T47D (cell line): Measurements from ENCODE around the gene PDCD7.
"Not testable (repeated sequence)": the region's sequence is repeated elsewhere in the genome, so short reads cannot be mapped to it uniquely, and the experiment has no call there.

Experiments
- DNase-seq, 2 experiments: peaks; one replicate each; pipeline versions ENCODE4 v3.0.0 to v3.0.0-alpha.2; 2011 to 2012; ENCODE audit warnings: low read depth in 1 of 2, low spot score in 1 of 2
- JUND ChIP-seq: IDR thresholded peaks from 2 replicates; pipeline ENCODE4 v1.6.1; 2012; ENCODE audit warnings: low read depth
- in situ Hi-C: cut with HindIII; loops from 2 replicates; pipeline ENCODE4 v1.10.0; 2016; ENCODE audit warnings: low sequenced_read_pairs, low pct_unique_long_range_greater_than_20kb

The PDCD7 gene

DNA sequence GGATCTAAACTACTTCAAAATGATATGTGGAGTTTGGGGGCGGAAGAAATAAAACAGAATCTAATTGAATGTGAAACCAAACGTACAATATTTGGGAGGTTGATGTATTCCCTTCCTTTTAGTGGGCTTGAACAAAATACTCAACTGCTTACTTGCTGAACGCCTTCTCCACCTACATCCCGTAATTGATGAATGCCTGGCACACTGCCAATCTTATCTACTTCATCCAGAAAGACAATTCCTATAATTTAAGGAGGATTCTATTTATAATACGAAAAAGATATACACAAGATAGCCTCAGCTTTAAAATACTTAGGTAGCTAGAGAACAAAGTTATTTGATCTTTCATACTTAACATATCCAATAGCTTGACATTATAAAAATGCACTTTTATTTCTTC, 23.1 kb upstream of the PDCD7 start:
- DNase-seq: no peak
- in situ Hi-C loops: no loop called here
- TF ChIP-seq JUND: no peak

DNA sequence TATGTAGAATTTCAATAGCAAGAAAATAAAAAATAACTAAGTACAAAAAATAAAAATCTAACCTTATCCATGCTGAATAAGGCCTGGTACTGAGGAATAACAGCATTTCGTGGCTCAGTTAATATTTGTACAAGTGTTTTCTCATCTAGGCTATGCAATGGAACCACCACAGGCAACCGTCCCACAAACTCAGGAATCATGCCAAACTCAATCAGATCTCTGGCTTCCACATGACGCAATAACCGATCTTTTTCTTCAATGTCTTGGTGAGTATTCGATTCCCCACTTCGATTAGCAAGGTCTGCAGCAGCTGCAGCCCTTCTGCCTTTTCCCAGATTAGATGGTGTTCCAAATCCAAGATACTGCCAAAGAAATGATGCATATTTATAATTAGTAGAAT, 21.1 kb upstream of the PDCD7 start:
- TF ChIP-seq JUND: no peak
- DNase-seq: no peak
- in situ Hi-C loops: no loop called here

DNA sequence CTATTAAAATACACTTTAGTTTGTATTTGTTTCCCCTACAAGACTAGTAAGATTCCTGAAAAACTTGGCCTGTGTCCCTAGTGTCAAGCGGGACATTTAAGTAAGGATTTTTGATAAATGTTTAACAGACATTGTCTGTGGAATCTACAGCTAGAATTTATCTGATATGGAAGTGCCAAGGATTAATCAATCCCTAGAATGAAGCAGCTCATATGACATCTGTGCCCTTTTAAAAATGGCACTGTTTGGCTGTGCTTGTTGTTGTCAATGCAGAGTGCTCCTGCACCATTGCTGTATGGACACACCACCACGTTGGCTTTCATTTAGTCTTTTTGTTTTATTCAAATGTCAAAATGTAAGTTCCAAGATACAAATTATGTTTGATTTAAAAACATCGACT, 14.3 kb upstream of the PDCD7 start:
- TF ChIP-seq JUND: no peak
- in situ Hi-C loops: no loop called here
- DNase-seq: no peak

DNA sequence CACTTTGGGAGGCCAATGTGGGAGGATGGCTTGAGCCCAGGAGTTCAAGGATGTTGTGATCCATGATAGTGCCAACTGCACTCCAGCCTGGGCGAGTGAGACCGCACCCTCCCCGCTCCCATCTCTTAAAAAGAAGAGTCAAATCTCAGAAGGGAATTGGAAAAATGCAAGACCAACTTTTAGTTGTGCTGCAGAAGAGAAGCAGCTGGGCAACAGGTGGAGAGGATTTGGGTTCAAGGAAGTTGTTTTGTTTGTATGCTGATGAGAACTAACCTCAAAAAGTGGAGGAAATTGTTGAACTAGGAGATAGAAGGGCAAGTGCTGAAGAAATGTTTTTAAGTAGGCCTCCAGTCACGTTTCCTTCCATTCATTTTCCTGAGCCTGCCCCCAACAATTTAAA, 12.8 kb upstream of the PDCD7 start:
- no peak for TF ChIP-seq JUND
- in situ Hi-C loops: no loop called here
- no peak for DNase-seq

DNA sequence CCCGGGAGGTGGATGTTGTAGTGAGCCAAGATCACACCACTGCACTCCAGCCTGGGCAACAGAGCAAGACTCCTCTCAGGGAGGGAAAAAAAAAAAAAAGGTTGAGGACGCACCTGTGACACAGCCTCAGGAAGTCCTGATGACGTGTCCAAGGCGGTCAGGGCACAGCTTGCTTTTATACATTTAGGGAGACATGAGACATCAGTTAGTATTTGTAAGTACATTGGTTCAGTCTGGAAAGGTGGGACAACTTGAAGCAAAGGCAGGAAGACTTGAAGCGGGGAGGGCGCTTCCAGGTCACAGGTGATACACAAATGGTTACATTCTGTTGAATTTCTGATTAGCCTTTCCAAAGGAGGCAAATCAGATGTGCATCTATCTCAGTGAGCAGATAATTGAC, 5.0 kb upstream of the PDCD7 start:
- in situ Hi-C loops: not testable (repeated sequence)

DNA sequence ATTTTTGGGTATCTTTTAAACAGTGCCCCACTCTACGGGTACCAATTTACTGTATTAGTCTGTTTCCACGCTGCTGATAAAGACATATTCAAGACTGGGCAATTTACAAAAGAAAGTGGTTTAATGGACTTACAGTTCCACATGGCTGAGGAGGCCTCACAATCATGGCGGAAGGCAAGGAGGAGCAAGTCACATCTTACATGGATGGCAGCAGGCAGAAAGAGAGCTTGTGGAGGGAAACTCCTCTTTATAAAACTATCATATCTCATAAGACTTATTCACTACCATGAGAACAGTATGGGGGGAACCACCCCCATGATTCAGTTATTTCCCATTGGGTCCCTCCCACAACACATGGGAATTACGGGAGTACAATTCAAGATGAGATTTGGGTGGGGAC, 4.3 kb upstream of the PDCD7 start:
- in situ Hi-C loops: not testable (repeated sequence)

More for the DNA sequence above, 5.0 kb upstream of the PDCD7 start:
- DNase-seq: not testable (repeated sequence)

DNA sequence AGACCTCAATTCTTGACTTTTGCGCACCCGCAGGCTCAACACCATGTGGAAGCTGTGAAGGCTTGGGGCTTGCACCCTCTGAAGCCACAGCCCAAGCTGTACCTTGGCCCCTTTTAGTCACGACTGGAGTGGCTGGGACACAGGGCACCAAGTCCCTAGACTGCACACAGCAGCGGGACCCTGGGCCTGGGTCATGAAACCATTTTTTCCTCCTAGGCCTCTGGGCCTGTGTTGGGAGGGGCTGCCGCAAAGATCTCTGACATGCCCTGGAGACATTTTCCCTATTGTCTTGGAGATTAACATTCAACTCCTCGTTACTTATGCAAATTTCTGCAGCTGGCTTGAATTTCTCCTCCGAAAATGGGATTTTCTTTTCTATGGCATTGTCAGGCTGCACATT, 3.5 kb upstream of the PDCD7 start:
- DNase-seq, in situ Hi-C loops: not testable (repeated sequence)

More for the DNA sequence above, 4.3 kb upstream of the PDCD7 start:
- DNase-seq: not testable (repeated sequence)

DNA sequence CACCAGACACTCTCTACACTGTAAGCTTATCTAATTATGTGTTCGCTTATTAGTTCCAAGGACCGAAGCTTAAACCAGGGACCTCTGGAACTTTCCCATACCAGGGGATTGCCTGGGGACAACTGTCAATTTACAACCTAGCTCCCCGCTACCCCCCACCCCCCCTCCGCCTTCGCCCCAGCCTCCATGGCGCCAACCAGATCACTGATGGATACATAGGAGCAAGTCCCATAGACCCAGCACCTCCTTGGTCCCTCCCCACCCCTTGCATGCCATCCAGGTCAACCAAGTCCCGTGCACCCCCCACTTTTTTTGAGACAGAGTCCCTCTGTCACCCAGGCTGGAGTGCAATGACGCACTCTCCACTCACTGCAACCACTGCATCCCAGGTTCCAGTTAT, 930 bp upstream of the PDCD7 start:
- DNase-seq: no peak
- in situ Hi-C loops: no loop called here
- TF ChIP-seq JUND: no peak

DNA sequence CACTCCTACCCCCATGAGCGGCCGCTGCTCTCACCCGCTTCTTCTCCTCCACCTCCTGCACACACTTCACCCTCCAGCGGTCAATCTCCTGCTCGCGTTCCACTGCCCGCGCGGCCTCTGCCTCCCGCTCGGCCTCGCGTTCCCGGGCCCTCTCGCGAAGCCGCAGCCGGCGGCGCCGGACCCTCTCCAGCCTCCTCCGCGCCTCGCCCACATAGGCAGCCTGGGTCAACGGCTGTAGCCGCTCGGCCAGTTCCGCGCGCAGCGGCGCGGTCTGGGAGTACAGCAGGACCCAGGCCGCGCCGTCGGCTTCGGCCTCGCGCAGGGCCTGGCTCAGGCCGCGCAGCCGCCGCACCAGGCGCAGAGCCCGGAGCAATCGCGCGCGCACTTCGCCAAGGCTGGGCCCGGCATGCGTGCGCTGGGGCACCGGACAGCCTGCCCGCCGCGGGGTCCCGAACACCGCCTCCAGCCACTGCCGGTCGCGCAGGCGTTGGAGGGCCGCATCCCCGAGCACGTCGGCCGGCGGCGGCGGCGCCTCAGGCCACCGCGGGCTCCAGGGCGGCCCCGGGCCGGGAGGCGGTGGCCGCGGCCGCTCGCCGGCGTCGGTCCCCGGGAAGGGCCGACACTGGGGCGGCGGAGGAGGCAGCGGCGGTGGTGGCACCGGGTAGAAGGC, 595 bp downstream of the PDCD7 start:
- peak; percentile 60 to 64 for DNase-seq
- TF ChIP-seq JUND: no peak
- in situ Hi-C loops: no loop called here

DNA sequence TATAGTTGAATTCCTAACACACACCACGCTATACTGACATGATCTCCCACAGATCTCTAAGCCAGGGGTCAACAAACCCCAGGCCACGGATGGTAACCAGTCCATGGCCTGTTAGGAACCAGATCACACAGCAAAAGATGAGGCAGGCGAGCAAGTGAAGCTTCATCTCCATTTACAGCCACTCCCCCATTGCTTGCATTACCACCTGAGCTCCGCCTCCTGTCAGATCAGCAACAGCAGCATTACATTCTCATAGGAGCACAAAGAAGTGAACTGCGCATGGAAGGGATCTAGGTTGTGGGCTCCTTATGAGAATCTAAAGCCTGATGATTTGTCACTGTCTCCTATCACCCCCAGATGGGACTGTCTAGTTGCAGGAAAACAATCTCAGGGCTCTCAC, 2.7 kb downstream of the PDCD7 start:
- in situ Hi-C loops: no loop called here
- no peak for TF ChIP-seq JUND
- DNase-seq: peak in 1 of 2 experiments; percentile 46

DNA sequence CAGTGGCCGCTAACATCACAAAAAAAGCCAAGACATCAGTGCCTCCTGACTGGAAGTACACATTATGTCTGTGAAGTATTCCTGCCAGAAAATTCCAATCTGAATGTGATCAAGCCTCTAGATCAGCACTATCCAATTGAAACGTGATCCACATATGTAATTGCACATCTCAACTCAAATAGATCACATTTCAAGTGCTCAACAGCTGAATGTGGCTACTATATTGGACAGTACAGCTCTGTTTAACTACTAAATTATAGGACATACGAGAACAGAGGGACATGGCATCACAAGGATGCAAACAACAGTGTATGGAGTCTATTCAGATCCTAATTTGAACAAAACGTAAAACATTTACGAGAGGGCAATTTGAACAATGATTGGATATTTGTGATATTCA, 18.1 kb downstream of the PDCD7 start:
- DNase-seq: no peak
- TF ChIP-seq JUND: no peak
- in situ Hi-C loops: no loop called here

DNA sequence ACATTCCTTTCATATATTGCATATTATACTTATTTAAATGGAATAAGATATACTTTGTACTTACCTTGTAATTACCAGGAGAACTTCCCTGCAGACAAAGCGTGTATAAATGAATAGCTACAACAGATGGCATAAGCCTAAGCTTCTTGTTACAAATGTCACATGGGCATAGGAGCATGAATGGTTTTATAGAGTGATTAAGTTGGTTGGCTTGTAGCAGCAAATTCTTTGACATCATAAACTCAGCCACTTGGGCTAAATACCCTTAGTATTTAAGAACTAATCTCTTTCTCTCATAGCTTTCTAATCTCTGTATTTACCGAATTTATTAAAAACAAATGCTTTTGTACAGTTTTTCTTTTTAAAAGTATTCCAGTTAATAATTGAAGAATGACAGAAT, 18.5 kb downstream of the PDCD7 start, which contains the start of gene UBAP1L:
Gene UBAP1L, minus strand, starts transcription at position 115 of the 400 bp plus-strand sequence. CDS start 8,985 bp downstream, outside the sequence.
- no peak for TF ChIP-seq JUND
- in situ Hi-C loops: no loop called here
- no peak for DNase-seq

DNA sequence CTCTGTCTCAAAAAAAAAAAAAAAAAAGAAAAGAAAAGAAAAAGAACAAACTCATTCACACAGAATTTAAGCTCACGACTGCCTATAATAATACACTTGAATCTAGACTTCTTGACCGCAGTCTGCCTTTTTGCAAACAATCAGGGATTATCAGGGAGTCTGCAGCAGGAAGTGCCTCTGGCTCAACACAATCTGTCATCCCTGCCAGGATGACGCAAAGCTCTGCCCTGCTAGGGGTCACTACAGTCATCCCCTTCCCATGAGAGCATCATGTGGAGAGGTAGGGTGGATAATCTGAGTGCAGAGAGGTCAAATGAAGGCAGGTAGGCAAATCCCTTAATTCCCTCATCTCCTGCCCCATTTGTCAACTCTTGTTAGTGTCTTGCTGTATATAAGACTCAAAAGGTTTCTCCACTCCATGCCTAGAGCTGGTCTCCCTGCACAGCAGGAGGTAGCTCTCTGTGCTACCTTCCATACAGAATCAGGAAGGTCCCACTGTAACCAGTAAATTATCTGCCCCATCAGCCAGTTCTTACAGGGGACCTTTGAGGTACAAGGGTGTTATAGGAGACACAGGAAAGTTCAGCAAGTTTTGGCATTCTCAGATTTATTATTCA, 22.8 kb downstream of the PDCD7 start:
- no peak for DNase-seq
- TF ChIP-seq JUND: no peak
- in situ Hi-C loops: no loop called here

DNA sequence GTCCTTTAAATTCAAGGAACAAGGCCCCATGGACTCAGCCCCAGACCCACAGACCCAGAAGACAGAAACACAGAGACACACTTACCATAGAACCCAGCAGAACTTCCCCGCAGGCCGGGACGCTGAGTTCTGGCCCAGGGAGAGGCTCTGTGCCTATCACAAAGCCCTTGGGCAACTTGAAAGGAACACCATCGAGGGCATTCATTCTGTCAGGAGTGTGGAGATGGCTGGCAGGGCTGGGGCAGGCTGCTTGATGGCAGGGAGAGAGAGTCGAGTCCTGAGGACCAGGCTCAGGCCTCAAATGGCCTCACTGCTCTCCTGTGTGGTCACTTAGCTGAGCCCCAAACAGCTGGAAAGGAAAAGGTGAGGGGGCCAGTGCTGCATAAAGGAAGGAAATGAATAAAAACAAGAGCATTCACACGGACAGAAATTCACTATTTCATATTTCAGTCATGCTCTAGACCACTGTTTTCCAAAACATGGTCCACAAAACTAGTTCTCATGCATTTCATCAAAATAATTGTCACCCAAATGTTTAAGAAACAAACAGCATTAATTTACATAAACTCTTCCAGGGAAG, 27.5 kb downstream of the PDCD7 start:
- TF ChIP-seq JUND: no peak
- DNase-seq: no peak
- in situ Hi-C loops: no loop called here
